Femur (tissue), 1 donor: ENCODE results near the gene VASN.

Source experiments
- DNase-seq: peaks from one replicate; pipeline ENCODE4 v3.0.0-alpha.2; 2017

VASN gene

DNA sequence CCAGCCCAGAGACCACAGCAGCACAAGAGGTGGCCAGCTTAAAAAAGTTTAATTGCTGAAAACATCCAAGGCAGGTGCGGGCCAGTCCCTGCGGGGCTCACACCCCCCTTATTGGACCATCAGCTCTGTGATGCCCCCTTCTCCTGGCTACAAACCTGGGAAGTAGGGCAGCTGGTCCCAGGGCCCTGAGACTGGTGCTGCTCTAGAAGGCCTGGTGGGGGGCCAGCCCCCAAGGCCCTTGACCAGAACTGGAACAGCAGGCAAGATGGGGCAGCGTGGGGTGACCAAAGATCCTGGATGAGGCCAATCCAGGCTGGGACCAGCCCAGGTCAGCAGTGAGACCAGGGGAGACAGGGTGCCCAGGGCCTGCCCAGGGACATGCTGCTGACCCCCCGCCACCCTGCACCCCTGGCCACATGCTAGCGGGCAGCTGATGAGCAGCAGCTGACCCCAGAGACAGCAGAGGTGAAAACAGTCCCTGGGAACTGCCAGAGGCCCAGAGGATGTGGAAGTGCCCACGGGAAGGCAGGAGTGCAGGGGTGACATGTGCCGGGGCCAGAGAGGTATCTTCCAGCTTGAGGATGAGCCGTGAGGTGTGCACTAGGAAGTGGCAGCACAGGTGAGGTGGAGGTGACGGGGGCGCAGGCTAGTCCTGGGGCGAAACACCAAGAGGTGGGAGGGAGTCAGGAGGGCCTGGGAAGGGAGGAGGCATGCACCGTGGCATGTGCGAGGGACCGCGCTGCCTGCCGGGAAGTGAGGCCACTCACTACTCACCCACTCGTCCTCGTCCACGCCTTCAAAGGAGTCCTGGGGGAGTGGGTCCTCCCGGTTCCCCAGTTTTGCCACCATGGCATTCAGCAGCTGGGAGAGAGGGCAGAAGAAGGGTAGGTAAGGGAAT is 16.9 kb upstream of the VASN start:
- DNase-seq, result no peak

DNA sequence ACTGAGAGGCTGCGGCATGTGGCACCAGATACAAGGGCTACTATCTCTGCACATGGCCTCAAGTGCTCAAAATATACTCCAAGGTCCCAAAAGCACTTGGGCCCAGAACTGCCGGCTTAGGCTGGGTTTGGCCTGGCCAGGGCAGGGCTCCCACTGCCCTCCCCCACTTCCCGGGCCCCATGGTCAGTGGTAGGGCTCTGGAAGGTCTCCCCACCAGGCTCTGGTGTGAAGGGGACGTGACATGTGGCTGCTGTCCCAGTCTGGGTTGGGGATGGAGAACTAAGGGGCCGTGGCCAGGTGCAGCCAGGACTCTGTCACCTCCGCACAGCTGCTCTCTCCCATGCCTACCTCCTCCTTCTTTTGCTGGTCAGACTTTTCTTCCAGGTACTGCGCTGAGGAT is 14.8 kb upstream of the VASN start:
- DNase-seq, result no peak

DNA sequence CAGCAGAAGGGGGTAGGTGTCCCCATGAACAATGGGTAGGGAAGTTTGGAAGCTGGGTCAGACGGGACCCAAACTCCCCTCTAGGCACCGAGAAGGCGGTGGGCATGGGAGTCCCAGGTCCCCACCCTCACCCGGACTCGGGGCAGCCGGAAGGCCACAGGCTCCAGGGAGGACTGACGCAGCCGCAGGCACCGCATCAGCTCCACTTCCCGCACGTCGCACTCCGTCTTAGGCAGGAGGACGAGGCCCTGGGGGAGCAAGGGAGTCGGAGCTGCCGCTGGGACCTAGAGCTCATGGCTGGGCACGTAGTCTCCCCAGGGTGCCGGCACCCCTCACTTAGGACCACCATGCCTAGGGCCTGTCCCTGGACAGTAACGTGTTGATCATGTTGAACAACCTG is 13.4 kb upstream of the VASN start:
- no peak for DNase-seq

DNA sequence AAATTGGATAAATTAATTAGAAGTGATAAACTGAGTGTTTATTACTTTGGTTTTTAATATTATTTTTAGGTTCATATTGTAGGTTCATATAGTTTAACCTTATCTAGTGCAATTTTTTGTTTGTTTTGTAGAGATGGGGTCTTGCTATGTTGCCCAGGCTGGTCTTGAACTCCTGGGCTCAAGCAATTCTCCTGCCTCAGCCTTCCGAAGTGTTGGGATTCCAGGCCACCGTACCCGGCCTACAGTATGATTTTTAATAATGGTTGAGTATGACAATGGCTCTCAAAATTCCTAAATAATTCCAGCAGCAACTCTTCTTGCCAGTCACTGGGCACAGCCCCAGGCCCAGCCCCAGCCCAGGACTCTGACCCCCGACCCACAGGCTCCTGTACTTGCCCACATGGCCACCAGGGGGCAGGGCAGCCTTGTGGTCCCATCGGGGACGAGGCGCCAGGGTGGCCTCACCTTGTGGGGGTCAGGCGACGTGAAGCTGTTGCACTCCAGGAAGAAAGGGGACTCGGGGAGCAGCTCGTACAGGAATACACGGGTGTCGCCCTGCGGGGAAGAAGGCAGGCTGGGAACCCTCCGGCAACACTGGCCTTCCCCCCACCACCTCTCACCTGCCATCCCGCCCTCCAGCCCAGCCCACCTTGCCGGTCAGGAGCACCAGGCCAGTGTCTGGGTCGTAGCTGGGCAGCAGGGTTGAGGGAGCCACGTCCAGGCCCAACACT is 12.7 kb upstream of the VASN start:
- peak; percentile 76 for DNase-seq

DNA sequence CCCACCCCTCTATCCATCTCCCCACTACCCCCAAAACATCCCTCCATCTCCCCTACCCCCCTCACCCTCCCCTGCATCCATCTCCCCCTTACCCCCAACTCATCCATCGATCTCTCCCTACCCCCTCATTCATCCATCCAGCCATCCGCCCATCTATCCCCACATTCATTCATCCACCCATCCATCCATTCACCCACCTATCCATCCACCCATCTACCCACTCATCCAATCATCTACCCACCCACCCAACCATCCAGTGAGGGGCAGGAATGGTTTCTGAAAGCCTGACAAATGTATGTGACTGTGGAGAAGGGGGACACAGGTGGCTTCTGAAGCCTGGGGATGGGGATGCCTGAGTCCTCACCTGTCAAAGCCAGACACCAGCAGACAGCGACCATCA is 11.7 kb upstream of the VASN start:
- no peak for DNase-seq

DNA sequence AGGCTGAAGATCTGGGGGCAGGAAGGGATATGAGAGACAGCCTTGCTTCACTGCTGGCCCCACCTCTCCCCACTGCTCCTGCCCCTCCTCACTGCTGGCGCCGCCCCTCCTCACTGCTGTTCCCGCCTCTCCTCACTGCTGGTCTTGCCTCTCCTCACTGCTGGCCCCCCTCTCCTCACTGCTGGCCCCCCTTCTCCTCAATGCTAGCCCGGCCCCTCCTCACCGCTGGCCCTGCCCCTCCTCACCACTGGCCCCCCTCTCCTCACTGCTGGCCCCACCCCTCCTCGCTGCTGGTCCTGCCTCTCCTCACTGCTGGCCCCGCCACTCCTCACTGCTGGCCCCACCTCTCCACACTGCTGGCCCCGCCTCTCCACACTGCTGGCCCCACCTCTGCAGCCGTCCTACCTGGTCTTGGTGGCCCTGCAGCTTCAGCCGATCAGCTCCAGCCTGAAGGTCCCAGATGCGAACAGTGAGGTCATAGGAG is 11.1 kb upstream of the VASN start:
- no peak for DNase-seq

DNA sequence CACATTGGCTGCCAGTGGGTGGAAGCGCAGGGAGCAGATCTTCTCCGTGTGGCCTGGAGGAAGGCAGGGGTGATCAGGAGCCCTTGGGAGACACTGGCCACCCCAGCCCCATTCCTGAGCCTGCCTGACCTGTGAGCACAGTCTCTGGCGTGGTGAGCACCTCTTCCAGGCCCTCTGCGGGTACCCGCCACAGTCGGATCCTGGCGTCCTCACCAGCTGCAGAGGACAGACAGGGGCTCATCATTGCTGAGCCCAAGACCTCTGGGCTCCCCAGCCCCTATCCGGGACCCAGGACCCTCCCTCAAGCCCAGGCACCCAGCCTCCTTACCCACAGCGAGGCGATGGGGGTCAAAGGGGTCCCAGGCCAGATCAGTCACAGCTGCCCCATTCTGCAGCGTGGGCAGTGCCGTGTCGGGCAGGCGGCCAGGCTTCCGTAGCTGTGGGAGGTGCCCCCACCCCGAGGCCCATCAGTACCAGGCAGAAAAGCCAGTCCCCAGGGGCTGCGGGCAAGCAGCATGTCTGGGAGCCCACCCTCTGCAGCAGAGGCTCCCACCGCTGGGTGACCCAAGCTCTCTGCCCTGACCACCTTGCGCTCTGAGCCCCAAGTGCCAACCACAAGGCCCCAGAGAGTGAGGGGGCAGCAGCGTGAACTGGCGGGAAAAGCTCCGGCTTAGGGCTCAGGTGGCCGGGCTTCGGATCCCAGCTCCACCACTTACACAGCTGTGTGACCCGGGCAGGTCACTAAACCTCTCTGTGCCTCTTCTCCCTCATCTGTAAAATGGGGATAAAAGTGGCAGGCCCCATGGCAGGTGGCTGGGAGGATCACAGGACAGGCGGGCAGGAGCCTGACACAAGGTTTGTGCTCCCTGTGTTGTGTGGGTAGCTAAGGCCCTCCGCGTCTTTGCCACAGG is 10.4 kb upstream of the VASN start:
- DNase-seq, result no peak

DNA sequence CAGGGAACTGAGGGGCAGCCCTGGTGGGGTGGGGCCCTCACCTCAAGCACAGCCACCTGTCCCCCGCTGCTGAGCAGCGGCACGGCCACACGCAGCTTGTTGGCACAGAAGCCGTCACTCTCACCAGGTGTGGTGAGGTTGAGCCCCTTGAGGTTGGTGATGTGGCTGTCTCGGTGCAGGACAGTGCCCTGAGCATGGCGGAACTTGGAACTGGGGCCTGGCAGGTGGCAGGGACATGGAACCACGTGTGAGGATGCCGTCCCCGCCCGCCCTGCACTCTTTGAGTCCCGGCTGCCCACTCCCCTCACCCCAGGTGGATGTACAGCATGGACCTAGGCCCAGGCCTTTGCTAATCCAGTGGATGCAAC is 9.7 kb upstream of the VASN start:
- no peak for DNase-seq

DNA sequence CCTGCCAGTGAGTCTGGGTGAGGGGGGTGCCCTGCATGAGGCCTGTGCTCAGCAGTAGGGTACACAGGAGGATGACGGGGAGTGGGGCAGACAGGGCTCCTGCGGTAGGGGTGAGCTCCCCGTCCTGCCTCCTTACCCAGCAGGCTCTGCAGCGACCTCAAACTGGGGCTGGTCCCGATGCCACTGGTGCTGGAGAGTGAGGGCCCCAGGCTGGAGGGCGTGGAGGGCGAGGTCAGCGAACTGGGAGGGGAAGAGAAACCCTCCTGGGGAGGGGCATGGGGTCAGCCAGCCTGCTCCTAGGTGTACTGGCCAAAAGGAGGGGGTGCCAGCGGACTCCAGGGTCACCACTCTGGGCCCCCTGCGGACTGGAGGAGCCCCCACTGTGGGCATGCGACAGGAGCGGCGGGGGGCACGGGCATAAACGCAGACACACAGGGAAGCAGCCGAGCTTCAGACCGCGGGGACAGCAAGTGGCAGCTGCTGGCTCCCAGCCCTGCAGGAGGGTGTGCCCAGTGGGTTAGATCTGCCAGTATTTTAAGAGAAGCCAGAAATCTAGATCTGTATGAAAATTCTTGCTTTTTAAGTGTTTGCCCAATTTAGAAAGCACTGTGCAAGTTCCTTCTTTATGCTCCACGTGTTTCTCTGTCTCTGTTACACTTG is 9.0 kb upstream of the VASN start:
- DNase-seq, result no peak

DNA sequence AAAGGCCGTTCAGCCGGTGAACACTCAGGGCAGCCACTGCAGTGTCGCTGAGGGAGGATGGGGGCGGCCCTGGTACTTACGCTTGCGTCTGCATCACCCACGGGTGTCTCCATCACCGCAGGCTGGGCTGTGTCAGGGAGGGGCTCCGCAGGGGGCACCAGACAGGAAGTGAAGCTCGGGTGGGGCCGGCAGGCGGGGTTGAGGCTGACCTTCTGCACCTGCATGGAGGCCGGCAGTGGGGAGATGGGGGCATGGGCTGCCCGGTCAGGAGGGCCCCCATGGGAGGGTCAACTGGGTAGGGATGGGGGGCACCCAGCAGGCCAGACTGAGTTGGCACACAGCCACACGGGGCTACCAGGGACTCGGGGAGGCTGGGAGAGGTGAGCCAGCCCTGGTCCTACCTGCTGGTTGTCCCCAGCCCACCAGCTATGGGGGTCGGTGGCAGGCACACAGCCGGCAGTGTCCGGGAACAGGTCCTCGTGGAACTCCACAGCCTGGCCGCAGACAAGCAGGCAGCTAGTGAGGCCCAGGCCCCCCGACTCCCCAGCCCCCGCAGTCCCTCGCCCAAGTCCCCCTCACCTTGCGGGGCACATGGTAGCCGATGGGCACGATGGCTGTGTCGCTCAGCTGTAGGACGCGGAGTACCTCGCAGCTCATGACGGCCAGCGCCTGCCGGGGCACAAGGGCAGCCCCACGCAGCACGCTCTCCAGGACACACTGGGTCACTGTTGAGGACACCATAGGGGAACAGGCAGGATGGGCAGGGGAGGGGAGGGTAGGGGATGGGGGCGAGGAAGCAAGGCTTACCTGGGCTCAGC is 7.2 kb upstream of the VASN start:
- DNase-seq, result no peak

DNA sequence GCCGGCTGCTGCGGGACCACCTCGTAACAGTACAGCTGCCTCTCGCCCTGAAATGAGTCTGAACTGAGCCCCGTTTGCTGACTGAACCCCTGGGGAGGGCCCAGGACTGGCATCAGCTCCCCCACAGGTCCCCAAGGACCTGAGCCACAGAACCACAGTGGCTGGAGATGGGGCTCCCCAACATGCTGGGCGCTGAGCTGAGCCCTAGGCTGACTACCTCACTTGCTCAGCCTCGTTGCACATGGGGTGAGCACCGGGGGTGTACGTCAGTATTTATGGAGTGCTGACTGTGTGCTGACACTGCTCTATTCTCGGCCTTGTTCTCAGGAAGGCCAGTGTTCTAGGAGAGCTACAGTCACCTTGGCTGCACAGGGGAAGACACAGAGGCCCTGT is 6.6 kb upstream of the VASN start:
- DNase-seq, result no peak

DNA sequence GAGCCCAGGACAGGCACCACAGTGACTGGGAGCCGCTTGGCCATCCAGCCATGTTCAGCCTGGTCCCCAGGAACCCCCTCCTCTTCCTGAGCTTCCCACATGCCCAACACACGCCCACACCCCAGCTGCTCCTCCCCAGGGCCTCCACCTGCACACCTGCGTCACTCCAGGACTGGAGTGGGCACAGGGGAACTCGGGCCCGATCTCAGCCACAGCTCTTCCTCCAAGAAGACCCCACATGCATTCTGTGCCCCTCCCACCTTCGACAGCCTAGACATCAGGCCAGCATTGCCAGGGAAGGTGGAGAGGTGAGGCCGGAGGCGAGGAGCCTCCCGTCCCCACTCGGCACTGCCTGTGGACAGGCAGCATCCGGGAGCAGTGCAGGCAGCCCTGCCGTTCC is 6.0 kb upstream of the VASN start:
- DNase-seq, result no peak

DNA sequence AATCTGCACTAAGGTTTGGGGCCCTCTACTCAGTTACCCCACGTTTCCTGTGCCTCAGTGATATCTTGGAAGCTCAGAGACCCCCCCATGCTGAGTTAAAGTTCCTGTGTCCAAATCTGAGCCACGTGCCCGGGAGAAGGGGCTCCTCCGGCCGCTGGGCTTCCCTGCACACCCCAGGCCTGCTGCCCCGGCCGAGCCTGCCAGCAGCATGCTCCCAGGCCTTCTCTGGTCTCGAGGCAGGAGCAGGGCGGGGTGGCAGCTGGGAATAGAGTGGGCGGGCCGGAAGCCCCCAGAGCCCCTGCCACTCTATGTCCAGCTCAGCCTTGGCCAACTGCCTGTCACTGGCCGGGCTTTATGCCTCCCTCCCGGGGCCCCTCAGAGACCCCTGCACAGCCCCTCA is 5.6 kb upstream of the VASN start:
- DNase-seq, result no peak

DNA sequence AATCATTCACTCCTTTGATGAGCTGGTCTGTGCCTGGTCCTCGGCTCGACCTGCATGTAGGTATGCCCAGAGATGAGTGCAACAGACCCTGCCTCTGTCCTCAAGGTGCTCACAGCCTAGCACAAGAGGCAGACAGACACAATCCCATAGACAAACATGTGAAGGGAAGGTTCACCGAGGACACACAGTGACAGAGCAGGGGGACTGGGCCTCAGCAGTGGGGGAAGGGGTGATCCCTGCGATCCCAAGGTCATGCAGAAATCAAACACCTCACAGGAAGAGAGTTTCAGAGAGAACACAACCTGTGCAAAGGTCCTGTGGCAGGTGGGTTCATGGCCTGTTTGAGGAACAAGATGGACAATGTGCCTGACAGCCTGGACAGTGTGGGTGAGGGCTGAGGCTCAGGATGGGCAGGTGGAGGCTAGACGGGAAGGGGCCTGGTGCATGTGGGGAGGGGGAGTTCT is 4.2 kb upstream of the VASN start:
- no peak for DNase-seq

DNA sequence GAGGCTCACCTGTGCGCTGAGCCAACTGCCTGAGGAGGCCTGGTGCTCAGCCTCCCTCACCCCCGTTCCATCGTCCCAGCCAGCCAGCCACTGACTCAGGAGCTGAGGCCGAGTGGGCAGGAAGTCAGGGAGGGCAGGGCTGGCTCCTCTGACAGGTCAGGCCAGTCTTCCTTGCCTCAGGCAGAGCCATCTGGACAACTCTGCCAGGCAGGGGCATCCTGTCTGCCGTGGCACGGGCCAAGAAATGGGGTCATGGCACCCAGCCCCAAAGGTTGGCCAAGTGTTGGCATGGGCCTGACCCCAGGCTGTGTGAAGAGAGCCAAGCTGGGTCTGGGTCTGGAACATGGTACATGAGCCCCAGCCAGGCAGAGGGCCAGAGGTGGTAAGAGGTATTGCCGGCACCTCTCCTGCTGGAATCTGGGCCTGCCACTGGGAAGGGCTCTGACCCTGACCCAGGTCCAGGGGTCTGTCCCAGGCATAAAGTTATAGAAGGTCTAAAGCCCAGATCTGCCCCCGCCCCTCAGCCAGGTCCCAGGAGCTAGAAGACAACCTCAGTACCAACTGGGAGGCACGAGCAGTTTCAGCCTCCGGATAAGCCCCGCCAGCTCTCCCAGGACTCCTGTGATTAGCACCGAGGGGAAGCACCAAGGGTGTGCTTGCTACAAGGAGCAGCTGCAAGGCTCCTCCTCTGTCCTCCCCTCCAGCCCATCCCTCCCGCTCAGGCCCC is 2.5 kb upstream of the VASN start:
- DNase-seq, result no peak

DNA sequence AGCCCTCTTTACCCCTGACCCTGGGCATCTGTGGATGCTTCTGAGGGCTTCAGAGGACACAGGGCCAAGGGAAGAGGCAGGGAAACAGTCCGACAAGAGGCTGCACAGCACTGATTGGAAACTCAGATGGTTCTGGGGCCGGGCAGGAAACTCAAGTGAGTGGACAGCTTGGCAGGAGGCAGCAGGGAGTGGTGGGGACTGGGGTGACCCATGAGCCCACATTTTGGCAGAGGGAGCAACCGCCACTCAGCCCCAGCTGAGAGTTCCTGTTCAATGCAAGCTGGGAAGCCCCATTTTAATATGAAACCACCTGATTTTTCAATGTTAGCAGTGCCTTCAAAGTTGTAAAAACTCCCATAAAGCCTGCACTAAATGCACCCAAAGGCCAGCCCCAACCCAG is 1.5 kb upstream of the VASN start:
- DNase-seq, result no peak

DNA sequence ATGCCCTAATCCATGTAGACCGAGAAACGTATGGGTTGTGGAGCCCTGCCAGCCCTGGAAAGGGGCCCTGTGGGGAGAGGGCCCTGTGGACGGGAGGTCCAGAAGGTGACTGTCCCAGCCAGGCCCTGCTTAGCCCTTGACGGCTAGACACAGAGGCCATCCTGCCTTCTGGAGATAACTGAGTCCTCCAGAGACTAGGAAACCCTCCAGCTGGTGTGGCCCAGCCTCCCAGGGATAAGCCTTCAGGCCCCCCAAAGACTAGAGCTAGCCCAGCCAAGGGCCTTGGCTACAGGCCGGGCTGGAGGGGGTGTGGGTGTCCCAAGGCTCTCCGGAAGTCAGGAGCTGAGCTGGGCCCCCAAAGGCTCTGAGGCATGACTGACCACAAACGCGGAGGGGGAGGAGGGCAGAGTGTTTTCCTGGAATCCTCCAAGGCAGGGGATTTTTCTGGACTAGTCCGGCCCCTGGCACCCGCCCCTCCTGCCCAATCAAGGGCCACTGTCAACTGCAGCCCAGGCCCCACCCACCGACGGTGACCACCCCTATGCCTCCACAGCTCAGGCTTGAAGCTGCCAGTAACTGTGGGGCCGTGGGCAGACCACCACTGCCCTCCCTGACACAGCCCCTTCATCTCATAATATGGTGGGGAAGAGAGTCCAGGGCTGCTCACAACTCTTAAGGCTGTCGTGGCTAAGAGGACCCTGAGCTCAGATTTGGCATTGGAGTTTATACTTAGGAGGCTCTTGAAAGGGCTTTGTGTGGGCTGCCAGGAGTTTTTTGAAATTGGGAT is 885 bp upstream of the VASN start:
- peak; percentile 85 for DNase-seq

DNA sequence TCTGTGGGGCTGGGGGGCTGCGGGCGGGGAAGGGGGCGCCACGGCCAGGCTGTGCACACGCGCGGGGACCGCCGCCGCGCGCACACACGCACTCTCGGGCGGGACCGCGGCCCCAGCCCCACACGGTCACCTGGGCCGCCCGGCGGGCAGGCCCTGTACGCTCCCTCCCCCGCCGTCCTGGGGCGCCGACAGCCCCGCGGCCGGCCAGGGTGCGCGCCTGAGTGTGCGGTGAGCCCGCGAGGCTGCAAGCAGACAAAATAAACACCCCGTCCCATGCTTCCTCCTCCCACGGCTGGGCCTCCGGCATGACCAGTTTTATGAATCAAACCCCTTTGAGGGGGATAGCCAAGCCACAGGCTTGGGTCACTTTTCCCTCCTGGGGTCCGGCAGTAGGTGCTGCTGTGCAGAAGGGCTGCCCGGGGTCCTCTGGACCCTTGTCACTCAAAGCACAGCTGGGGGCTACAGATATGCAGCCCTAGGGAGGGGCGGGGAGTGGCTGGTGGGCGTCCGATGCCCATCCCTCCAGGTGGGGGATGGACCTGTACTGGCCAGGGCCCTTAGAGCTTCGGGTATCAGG is 441 bp downstream of the VASN start:
- DNase-seq, result no peak

DNA sequence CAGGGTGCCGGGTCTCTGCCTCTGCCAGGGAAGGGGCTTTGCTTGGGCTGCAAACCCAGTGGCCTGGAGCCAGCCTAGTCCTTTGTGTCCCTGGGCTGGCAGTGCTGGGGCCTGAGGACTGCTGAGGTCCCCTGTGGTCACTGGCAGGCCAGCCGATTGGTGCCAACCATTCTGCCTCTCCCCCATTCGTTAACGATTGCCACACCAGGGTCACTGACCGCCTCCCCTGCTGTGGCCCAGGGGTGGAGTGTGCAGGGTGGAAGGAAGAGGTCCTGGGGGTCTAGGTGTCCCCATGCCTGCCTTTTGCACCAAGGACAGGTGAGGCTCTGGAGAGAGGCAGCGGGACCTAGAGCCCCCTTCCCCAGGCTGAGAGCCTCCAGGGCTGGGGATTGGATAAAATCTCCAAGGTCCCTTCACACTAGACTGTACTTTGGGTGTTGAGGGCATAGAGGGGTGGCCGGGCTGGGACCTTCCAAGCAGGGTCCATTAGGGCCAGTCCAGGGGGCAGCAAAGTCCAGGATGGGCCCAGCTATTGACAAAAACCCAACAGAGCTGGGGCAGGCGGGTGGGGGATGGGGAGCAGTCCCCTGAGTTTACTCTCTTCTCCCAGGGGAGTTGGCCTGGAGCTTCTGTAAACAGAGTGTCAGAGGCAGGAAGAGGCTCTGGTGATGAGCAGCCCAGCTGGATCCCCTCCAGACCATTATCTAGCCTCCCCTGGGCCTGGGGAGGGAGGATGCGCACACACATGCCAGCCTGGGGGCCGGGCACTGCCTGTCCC is 1.1 kb downstream of the VASN start:
- DNase-seq, result peak; percentile 71
